ENCODE data around the gene LAMB1.

DNA sequence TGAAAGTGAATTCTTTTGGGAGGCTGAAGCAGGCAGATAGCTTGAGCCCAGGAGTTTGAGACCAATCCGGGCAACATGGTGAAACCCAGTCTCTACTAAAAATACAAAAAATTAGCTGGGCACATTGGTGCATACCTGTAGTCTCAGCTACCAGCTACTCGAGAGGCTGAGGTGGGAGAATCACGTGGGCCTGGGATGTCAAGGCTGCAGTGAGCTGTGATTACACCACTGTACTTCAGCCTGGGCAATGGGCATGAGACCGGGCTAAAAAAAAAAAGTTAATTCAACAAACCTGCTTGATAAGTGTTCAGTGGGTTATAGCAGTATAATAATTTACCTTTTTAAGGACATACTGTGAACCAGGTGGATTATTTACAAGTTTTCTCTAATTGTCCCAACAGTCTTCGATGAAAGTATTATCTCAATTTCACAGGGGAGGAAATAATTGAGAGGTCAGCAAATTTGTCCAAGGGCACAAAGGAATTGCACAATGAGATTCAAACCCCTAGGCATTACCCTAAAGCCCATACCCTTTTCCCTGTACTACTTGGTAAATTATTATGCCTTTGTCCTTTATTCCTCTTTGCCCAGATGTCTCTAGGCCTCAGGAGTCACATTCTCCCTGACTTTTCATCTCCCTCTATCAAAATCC is 125.1 kb downstream of the LAMB1 start:
- no peak for TF ChIP-seq SP1 (IDR thresholded peaks at IDR 0.05; ENCODE audit: low read depth)
- TF ChIP-seq, protein P1, sequence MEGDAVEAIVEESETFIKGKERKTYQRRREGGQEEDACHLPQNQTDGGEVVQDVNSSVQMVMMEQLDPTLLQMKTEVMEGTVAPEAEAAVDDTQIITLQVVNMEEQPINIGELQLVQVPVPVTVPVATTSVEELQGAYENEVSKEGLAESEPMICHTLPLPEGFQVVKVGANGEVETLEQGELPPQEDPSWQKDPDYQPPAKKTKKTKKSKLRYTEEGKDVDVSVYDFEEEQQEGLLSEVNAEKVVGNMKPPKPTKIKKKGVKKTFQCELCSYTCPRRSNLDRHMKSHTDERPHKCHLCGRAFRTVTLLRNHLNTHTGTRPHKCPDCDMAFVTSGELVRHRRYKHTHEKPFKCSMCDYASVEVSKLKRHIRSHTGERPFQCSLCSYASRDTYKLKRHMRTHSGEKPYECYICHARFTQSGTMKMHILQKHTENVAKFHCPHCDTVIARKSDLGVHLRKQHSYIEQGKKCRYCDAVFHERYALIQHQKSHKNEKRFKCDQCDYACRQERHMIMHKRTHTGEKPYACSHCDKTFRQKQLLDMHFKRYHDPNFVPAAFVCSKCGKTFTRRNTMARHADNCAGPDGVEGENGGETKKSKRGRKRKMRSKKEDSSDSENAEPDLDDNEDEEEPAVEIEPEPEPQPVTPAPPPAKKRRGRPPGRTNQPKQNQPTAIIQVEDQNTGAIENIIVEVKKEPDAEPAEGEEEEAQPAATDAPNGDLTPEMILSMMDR (IDR thresholded peaks at IDR 0.05 in 2 of 3, conservative IDR thresholded peaks at IDR 0.05 in 1 of 3; ENCODE audit: borderline replicate concordance in 1 of 3, insufficient read depth in 1 of 3, low read depth in 2 of 3, low read length in 2 of 3), result no peak

All from HCT116 (cell line).